Lower leg skin (tissue), 4 donors: ENCODE results near the gene EIF5A2. TPM values are rescaled to one million over a fixed set of nuclear protein-coding genes. Genes with fewer than 3 reads are reported as not detected.
"Not testable (repeated sequence)": the region's sequence is repeated elsewhere in the genome, so short reads cannot be mapped to it uniquely, and the experiment has no call there.

Source experiments
- DNase-seq, 2 donors: peaks; one replicate each; pipeline ENCODE4 v3.0.0-alpha.2; 2019; ENCODE audit warnings: low spot score in 2 of 2
- H3K4me3 ChIP-seq: fragments of 200-600 bp; sonication (generic); 2 replicates; pipeline ENCODE4 v1.5.1; 2017; ENCODE audit warnings: mild to moderate bottlenecking, low read depth; ENCODE audit not compliant: poor library complexity, severe bottlenecking
- POLR2A ChIP-seq, 2 donors: fragments of 450-650 bp; IDR thresholded peaks; one replicate each; pipeline ENCODE4 v1.6.1; 2016 to 2017; ENCODE audit warnings: antibody characterized with exemption in 2 of 2, mild to moderate bottlenecking in 1 of 2, moderate library complexity in 1 of 2
- WGBS, 2 donors: methylation state at CpG; one replicate each; pipeline ENCODE4 v1.1.5; 2018; 5-methylcytosine and 5-hydroxymethylcytosine counted together
- intact Hi-C: fragments of 100-400 bp; cut with DNase I; formaldehyde crosslinking; loops from one replicate; pipeline ENCODE4 v1.15.0; 2023; ENCODE audit warnings: low total_unique reads
- total RNA-seq, 4 donors: library from RNA; depleted of rRNA; stranded (reverse); fragments of >200 nt; gene quantifications; one replicate each; pipeline ENCODE4 v1.1.0, GENCODE V29; 2016
- TF ChIP-seq, protein P1 (sequence below), 3 donors: fragments of 450-650 bp; IDR thresholded peaks; one replicate each; pipeline ENCODE4 v1.5.1; 2016; ENCODE audit warnings: antibody characterized with exemption in 3 of 3, mild to moderate bottlenecking in 3 of 3, moderate library complexity in 2 of 3

The EIF5A2 gene
- total RNA-seq, 4 donors from 2014 or later, result 2.5 to 7.3 (median 3.5) TPM

DNA sequence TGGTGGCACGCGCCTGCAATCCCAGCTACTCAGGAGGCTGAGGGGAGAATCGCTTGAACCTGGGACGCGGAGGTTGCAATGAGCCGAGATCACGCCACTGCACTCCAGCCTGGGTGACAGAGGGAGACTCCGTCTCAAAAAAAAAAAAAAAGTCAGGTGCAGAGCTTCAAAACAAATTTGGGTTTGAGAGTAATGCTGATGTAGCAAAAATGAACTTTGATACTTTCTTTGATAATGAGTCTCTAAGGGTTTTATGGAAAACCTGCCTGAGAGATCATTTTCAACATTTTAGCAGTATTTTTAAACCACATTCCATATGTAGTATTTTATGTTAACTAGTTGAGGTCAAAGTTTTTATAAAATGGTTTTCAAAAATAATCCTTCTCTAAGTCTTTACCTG is 14.5 kb downstream of the EIF5A2 start:
- intact Hi-C loops, result no loop called here
- no peak overlapping the region for H3K4me3 ChIP-seq
- TF ChIP-seq, protein P1, sequence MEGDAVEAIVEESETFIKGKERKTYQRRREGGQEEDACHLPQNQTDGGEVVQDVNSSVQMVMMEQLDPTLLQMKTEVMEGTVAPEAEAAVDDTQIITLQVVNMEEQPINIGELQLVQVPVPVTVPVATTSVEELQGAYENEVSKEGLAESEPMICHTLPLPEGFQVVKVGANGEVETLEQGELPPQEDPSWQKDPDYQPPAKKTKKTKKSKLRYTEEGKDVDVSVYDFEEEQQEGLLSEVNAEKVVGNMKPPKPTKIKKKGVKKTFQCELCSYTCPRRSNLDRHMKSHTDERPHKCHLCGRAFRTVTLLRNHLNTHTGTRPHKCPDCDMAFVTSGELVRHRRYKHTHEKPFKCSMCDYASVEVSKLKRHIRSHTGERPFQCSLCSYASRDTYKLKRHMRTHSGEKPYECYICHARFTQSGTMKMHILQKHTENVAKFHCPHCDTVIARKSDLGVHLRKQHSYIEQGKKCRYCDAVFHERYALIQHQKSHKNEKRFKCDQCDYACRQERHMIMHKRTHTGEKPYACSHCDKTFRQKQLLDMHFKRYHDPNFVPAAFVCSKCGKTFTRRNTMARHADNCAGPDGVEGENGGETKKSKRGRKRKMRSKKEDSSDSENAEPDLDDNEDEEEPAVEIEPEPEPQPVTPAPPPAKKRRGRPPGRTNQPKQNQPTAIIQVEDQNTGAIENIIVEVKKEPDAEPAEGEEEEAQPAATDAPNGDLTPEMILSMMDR (IDR thresholded peaks at IDR 0.05), result no peak
- no peak for TF ChIP-seq POLR2A (IDR thresholded peaks at IDR 0.05)
- WGBS, 2 donors, result 95 to 96% methylated on average over 8 of the region's 8 CpGs
- DNase-seq, result no peak

DNA sequence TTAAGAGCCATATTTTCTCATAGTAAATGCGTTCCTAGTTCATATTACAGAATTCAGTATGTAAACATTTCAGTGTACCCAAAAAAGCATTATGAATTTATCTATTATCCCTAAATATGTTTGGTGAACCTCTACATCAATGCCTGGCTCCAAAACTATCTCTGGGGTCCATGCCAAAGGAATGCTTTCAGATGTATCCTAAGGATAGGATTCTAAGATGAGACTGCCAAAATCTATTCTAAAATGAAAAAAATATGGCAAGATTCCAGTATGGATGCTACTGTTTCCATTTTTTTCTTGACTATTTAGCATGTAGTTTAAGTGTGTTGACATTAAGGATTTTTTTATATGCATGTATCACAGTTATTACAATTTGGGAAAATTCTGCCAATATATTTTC is 18.8 kb downstream of the EIF5A2 start:
- intact Hi-C loops, result no loop called here
- no peak for TF ChIP-seq POLR2A (IDR thresholded peaks at IDR 0.05)
- TF ChIP-seq, protein P1 (IDR thresholded peaks at IDR 0.05), result no peak
- no peak overlapping the region for H3K4me3 ChIP-seq
- no peak for DNase-seq
- 42 to 43% methylated on average over 1 of the region's 1 CpG for WGBS, 2 donors

DNA sequence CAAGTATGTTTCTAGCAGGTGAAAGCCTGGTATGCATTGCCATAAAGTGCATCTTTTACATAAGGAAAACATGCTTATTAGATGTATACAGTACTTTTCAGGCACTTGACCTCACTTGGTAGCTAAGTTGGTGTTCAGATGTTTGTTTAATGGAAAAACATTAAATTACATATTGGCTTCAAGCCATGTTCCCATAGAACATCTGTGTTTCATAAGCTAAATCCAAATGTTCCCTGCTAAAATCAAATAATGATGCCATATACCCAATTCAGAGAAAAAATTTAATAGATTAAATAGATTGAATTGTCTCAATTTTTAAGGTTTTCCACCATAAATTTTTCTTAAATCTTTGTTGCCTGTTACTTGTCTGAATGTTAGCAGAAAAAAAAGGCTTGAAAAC is 19.3 kb downstream of the EIF5A2 start:
- DNase-seq, result no peak
- no peak for TF ChIP-seq POLR2A (IDR thresholded peaks at IDR 0.05)
- TF ChIP-seq, protein P1 (IDR thresholded peaks at IDR 0.05), result no peak
- intact Hi-C loops, result no loop called here
- H3K4me3 ChIP-seq, result no peak overlapping the region

DNA sequence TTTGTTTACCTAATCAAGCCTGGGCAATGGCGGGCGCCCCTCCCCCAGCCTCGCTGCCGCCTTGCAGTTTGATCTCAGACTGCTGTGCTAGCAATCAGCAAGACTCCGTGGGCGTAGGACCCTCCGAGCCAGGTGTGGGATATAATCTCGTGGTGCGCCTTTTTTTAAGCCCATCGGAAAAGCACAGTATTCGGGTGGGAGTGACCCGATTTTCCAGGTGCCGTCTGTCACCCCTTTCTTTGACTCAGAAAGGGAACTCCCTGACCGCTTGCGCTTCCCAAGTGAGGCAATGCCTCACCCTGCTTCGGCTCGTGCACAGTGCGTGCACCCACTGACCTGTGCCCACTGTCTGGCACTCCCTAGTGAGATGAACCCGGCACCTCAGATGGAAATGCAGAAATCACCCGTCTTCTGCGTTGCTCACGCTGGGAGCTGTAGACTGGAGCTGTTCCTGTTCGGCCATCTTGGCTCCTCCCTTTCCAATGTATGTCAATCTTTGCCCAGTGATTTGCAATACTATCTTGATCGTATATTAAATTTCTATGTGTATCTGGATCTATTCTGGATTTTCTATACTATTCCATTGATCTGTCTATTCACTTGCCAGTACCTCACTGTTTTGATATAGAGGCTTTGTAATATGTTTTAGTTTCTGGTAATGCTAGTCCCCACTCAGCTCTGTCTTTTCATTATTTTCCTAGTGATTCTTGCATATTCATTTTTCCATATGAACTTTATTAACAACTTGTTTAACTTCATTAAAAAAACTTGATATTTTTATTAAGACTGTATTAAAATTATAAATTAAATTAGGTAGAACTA is 24.1 kb downstream of the EIF5A2 start:
- DNase-seq, intact Hi-C loops, H3K4me3 ChIP-seq: not testable (repeated sequence)
- 82 to 93% methylated on average over 20 to 22 of the region's 24 CpGs for WGBS, 2 donors

DNA sequence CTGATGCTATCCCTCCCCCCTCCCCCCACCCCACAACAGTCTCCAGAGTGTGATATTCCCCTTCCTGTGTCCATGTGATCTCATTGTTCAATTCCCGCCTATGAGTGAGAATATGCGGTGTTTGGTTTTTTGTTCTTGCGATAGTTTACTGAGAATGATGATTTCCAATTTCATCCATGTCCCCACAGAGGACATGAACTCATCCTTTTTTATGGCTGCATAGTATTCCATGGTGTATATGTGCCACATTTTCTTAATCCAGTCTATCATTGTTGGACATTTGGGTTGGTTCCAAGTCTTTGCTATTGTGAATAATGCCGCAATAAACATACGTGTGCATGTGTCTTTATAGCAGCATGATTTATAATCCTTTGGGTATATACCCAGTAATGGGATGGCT is 29.7 kb downstream of the EIF5A2 start:
- H3K4me3 ChIP-seq, intact Hi-C loops, DNase-seq: not testable (repeated sequence)
- 88% methylated on average over 3 of the region's 5 CpGs; no CpG with 5 or more reads in 1 of the 2 donors for WGBS, 2 donors

DNA sequence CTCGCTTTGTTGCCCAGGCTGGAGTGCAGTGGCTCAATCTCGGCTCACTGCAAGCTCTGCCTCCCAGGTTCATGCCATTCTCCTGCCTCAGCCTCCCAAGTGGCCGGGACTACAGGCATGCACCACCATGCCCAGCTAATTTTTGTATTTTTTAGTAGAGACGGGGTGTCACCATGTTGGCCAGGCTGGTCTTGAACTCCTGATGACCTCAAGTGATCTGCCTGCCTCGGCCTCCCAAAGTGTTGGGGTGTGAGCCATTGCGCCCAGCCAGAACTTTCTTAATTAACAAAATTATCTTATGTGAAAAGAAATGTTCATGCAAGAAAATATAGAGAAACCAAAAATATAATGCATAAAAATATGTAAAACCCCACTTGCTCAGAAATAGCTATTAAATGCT is 31.1 kb downstream of the EIF5A2 start:
- DNase-seq, intact Hi-C loops, H3K4me3 ChIP-seq: not testable (repeated sequence)
- WGBS, 2 donors, result 92 to 93% methylated on average over 6 of the region's 6 CpGs

DNA sequence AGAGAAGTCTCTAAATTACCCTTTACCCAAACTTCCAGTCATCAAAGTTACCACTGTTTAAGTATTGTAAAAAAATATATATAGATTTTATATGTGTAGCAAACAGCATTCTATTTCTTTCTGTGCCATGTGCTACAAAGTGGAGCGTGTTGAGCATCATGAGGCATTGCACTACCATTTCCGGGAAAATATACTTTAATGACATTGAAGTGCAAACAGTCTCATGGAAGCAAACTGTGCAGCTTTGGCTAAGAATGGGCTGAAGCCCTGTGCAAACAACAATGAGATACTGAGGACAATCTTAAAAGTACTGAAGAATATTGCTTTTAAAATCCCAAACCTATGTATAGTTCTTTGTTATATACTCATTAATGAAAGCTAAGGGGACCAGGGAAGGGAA is 31.9 kb downstream of the EIF5A2 start:
- intact Hi-C loops, result no loop called here
- H3K4me3 ChIP-seq, result no peak overlapping the region
- TF ChIP-seq, protein P1 (IDR thresholded peaks at IDR 0.05), result no peak
- no peak for TF ChIP-seq POLR2A (IDR thresholded peaks at IDR 0.05)
- no peak for DNase-seq
- 86 to 90% methylated on average over 2 of the region's 2 CpGs for WGBS, 2 donors
